ENCODE measurements around the gene CCDC122. TPM values are rescaled to one million over a fixed set of nuclear protein-coding genes. Genes with fewer than 3 reads are reported as not detected.

Gene CCDC122
- total RNA-seq, 1 experiment from 2014 or later, result 5.8 TPM

GRCh38 chr13:43905435-43906031 lies 26.0 kb upstream of the CCDC122 start:
- peak overlapping the region; percentile 72 for H2AFZ ChIP-seq (ENCODE audit: low read depth, low read length, poor library complexity, severe bottlenecking)
- no peak overlapping the region for H3K27ac ChIP-seq (ENCODE audit: low read depth, low read length)
- no peaks in the 10 kb centered on the region for H3K79me2 ChIP-seq (ENCODE audit: insufficient read depth, low read length)
- TF ChIP-seq RAD21 (IDR thresholded peaks at IDR 0.05; ENCODE audit: low read depth) (peak; percentile 87), SRF (IDR thresholded peaks at IDR 0.05; ENCODE audit: low read depth) (no peak), YY1 (IDR thresholded peaks at IDR 0.05; ENCODE audit: extremely low read depth, insufficient replicate concordance, low read depth, low read length) (no peak), ZNF274 (IDR thresholded peaks at IDR 0.05; ENCODE audit: low read depth, low read length) (no peak)
- TF ChIP-seq, protein P1, sequence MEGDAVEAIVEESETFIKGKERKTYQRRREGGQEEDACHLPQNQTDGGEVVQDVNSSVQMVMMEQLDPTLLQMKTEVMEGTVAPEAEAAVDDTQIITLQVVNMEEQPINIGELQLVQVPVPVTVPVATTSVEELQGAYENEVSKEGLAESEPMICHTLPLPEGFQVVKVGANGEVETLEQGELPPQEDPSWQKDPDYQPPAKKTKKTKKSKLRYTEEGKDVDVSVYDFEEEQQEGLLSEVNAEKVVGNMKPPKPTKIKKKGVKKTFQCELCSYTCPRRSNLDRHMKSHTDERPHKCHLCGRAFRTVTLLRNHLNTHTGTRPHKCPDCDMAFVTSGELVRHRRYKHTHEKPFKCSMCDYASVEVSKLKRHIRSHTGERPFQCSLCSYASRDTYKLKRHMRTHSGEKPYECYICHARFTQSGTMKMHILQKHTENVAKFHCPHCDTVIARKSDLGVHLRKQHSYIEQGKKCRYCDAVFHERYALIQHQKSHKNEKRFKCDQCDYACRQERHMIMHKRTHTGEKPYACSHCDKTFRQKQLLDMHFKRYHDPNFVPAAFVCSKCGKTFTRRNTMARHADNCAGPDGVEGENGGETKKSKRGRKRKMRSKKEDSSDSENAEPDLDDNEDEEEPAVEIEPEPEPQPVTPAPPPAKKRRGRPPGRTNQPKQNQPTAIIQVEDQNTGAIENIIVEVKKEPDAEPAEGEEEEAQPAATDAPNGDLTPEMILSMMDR (IDR thresholded peaks at IDR 0.05 in 2 of 3, conservative IDR thresholded peaks at IDR 0.05 in 1 of 3; ENCODE audit: borderline replicate concordance in 1 of 3, insufficient read depth in 1 of 3, low read depth in 2 of 3, low read length in 2 of 3), result peak; percentile 62 to 83 (median 62)
- no peaks in the 10 kb centered on the region for H3K36me3 ChIP-seq (ENCODE audit: control insufficient read depth in 1 of 2, insufficient read depth in 2 of 2, low read length in 2 of 2)
- RAD21 ChIA-PET (ENCODE audit: low non-redundant PET in 1 of 2, low total read pairs in 2 of 2, uncharacterized antibody in 2 of 2, unreplicated experiment in 2 of 2), result interaction anchor here (0.6 to 1.1 kb wide), 3 partner anchors 532 to 538 kb away, joined by 3 to 7 read pairs (median 3); no protein-coding TSS in a partner anchor
- no peak overlapping the region for H3K4me2 ChIP-seq (ENCODE audit: low read length)
- peak; percentile 58 for DNase-seq (ENCODE audit: low read depth, low spot score)
- no peaks in the 10 kb centered on the region for H3K9me2 ChIP-seq (ENCODE audit: insufficient read depth)
- intact Hi-C loops (cut with micrococcal nuclease), result loop anchor here (1.0 to 10.0 kb wide), 3 partner anchors 566 to 1399 kb away; no protein-coding TSS in a partner anchor
- H3K9ac ChIP-seq (ENCODE audit: low read length), result no peak overlapping the region
- ATAC-seq, result peak; percentile 83
- no peak overlapping the region for H3K4me3 ChIP-seq (replicated peaks in 1 of 2; ENCODE audit: low read depth in 1 of 2, low read length in 2 of 2)
- H3K4me1 ChIP-seq (ENCODE audit: control insufficient read depth in 1 of 2, insufficient read depth in 2 of 2, low read length in 2 of 2), result peaks cover 0 to 7% of the 10 kb centered on the region in 2 experiments; a peak in 2 of 4 replicates
- no peaks in the 10 kb centered on the region for H3K9me3 ChIP-seq (ENCODE audit: control insufficient read depth in 1 of 2, insufficient read depth in 1 of 2, low read depth in 1 of 2, low read length in 2 of 2)
- POLR2A ChIA-PET, result no interaction called here
- H4K20me1 ChIP-seq (ENCODE audit: insufficient read depth), result no peaks in the 10 kb centered on the region
- BruUV-seq (replicated peaks), result no TSS peak
- CTCF ChIA-PET, result interaction anchor here (0.6 to 1.7 kb wide), 9 partner anchors 9 to 568 kb away, joined by 3 to 12 read pairs (median 5); no protein-coding TSS in a partner anchor
- no peaks in the 10 kb centered on the region for H3K27me3 ChIP-seq (ENCODE audit: insufficient read depth, low read length)

DNA sequence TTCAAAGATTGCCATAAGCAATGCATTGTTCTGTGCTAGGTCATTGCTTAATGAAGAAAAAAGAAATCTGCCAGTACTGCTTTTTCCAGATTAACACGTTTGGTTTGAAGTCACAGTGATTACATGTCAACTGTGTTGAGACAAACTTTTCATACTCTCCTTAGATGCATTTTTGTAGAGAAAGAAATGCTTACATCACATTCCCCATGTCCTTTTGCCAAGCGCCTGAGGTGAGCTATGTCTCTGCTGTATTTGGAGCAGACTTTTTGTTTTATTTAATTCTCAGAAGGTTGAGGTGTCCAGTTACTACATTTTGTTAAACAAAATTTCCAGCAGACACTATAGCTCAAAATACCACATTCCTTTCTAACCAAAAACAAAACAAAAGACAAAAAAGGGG lies 16.4 kb upstream of the CCDC122 start:
- no peak overlapping the region for H3K4me3 ChIP-seq (replicated peaks in 1 of 2; ENCODE audit: low read depth in 1 of 2, low read length in 2 of 2)
- POLR2A ChIA-PET, result no interaction called here
- H2AFZ ChIP-seq (ENCODE audit: low read depth, low read length, poor library complexity, severe bottlenecking), result no peak overlapping the region
- DNase-seq (ENCODE audit: low read depth, low spot score), result no peak
- H4K20me1 ChIP-seq (ENCODE audit: insufficient read depth), result no peaks in the 10 kb centered on the region
- H3K9me2 ChIP-seq (ENCODE audit: insufficient read depth), result no peaks in the 10 kb centered on the region
- H3K4me1 ChIP-seq (ENCODE audit: control insufficient read depth in 1 of 2, insufficient read depth in 2 of 2, low read length in 2 of 2), result no peaks in the 10 kb centered on the region
- no peak overlapping the region for H3K27ac ChIP-seq (ENCODE audit: low read depth, low read length)
- H3K9me3 ChIP-seq (ENCODE audit: control insufficient read depth in 1 of 2, insufficient read depth in 1 of 2, low read depth in 1 of 2, low read length in 2 of 2), result no peaks in the 10 kb centered on the region; a peak in 1 of 4 replicates
- no peak overlapping the region for H3K4me2 ChIP-seq (ENCODE audit: low read length)
- intact Hi-C loops (cut with micrococcal nuclease), result no loop called here
- no peaks in the 10 kb centered on the region for H3K79me2 ChIP-seq (ENCODE audit: insufficient read depth, low read length)
- BruUV-seq (replicated peaks), result no TSS peak
- no peak for ATAC-seq
- RAD21 ChIA-PET (ENCODE audit: low non-redundant PET in 1 of 2, low total read pairs in 2 of 2, uncharacterized antibody in 2 of 2, unreplicated experiment in 2 of 2), result no interaction called here
- no peak overlapping the region for H3K9ac ChIP-seq (ENCODE audit: low read length)
- no peaks in the 10 kb centered on the region for H3K27me3 ChIP-seq (ENCODE audit: insufficient read depth, low read length)
- CTCF ChIA-PET, result interaction anchor here (1.0 kb wide), 1 partner anchor 541 kb away, joined by 3 read pairs; no protein-coding TSS in a partner anchor
- H3K36me3 ChIP-seq (ENCODE audit: control insufficient read depth in 1 of 2, insufficient read depth in 2 of 2, low read length in 2 of 2), result no peaks in the 10 kb centered on the region
- no peak for TF ChIP-seq SP1 (IDR thresholded peaks at IDR 0.05; ENCODE audit: low read depth)
- TF ChIP-seq YY1 (IDR thresholded peaks at IDR 0.05; ENCODE audit: extremely low read depth, insufficient replicate concordance, low read depth, low read length), result no peak
- TF ChIP-seq JUND (IDR thresholded peaks at IDR 0.05), result no peak
- TF ChIP-seq SIN3A (IDR thresholded peaks at IDR 0.05; ENCODE audit: low read depth), result no peak
- TF ChIP-seq POLR2AphosphoS5 (IDR thresholded peaks at IDR 0.05; ENCODE audit: low read depth, low read length), result no peak
- no peak for TF ChIP-seq ATF3 (IDR thresholded peaks at IDR 0.05)
- no peak for TF ChIP-seq ELF1 (IDR thresholded peaks at IDR 0.05; ENCODE audit: borderline replicate concordance, low read depth)
- TF ChIP-seq, protein P2, sequence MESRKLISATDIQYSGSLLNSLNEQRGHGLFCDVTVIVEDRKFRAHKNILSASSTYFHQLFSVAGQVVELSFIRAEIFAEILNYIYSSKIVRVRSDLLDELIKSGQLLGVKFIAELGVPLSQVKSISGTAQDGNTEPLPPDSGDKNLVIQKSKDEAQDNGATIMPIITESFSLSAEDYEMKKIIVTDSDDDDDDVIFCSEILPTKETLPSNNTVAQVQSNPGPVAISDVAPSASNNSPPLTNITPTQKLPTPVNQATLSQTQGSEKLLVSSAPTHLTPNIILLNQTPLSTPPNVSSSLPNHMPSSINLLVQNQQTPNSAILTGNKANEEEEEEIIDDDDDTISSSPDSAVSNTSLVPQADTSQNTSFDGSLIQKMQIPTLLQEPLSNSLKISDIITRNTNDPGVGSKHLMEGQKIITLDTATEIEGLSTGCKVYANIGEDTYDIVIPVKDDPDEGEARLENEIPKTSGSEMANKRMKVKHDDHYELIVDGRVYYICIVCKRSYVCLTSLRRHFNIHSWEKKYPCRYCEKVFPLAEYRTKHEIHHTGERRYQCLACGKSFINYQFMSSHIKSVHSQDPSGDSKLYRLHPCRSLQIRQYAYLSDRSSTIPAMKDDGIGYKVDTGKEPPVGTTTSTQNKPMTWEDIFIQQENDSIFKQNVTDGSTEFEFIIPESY (IDR thresholded peaks at IDR 0.05; ENCODE audit: extremely low read depth, insufficient replicate concordance, low read length), result no peak
- no peak for TF ChIP-seq RAD21 (IDR thresholded peaks at IDR 0.05; ENCODE audit: low read depth)

Measured in HCT116 (cell line).